Activated T-cell treated with anti-CD3 and anti-CD28 coated beads for 1 hour (primary cell): Measurements from ENCODE around the gene KRABD2.
"Not testable (repeated sequence)": the region's sequence is repeated elsewhere in the genome, so short reads cannot be mapped to it uniquely, and the experiment has no call there.

Source experiments
- DNase-seq: peaks from one replicate; pipeline ENCODE4 v3.0.0-alpha.2; 2020; ENCODE audit warnings: low read depth

KRABD2 gene

GRCh38 chr17:8376271-8377067 is at the start of gene KRABD2:
Gene KRABD2 (minus strand): TSS chr17:8376704.
- peak; percentile 85 for DNase-seq

GRCh38 chr17:8421571-8421970 is 45.1 kb upstream of the KRABD2 start:
- no peak for DNase-seq

DNA sequence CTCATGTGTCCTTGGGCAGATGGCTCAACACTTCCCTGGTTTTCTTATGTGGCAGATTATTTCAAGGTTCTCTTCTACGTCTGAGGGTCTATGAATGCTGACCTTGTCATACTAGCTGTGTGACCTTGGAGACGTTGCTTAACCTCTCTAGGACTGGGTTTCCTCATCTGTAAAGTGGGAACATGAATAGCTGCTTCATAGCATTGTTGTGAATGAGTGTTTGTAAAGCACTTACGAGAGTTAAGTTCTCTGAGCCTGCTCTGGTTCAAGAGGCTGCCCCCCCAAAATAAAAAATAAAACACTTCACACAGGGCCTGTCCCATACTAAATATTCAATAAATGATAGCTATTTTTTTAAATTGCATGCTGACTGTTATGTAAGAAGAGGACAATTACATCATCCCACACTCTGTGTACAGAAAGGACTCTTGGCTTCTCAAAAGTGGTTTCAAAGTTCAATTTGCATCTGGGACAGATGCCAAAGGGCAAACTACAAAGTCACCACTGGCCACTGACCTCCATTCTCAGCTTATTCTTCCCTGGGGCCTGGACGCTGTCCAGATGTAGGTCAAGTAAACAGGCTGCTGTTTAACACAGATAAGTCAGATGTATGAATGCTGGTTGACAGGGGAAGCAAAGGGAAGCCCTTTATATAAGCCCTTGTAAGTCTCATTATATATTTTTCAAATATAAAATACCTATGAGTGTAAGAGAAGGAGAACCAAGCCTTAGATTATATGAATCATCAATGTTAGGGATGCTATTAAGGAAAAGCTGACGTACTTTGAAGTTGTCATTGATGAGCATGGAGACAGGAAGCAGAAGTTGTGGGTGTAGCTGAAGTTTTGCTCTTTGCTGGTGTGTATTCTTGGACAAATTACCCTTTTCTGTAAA is 43.8 kb upstream of the KRABD2 start:
- no peak for DNase-seq

DNA sequence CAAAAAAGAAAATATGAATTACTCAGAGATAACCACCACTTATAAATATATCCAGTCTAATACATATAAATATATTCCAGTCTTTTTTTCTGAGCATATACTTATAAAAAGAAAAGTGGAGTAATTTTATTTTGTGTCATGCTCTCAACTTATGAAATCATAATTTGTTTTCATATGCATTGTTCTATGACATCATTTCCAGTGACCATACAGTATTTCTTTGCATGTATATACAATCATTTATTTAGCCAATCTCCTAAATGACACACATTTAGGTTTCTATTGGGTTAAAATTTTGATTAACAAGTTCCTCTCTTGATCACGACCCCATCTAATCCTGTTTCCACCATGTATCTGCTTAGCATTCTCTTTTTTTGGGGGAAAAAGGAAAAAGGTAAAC is 42.8 kb upstream of the KRABD2 start:
- no peak for DNase-seq

DNA sequence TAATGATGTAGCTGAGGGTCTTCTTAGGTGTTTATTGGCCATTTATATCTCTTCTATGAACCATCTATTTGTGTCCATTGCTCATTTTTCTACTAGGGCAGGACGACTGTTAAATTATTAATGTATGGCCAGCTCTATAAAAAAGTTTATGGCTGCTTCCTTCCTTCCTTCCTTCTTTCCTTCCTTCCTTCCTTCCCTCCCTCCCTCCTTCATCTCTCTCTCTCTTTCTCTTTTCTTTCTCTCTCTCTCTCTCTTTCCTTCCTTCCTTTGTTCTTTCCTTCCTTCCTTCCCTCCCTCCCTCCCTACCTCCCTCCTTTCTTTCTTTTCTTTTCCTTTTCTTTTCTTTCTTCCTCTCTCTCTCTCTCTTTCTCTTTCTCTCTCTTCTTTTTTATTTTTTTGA is 42.0 kb upstream of the KRABD2 start:
- DNase-seq: no peak

GRCh38 chr17:8417806-8418205 is 41.3 kb upstream of the KRABD2 start:
- DNase-seq: no peak

- DNase-seq: no peak
Measured at GRCh38 chr17:8413938-8414337, 37.4 kb upstream of the KRABD2 start.

- no peak for DNase-seq
Measured at GRCh38 chr17:8413328-8413727, 36.8 kb upstream of the KRABD2 start.

GRCh38 chr17:8412089-8412488 is 35.6 kb upstream of the KRABD2 start:
- DNase-seq: no peak

DNA sequence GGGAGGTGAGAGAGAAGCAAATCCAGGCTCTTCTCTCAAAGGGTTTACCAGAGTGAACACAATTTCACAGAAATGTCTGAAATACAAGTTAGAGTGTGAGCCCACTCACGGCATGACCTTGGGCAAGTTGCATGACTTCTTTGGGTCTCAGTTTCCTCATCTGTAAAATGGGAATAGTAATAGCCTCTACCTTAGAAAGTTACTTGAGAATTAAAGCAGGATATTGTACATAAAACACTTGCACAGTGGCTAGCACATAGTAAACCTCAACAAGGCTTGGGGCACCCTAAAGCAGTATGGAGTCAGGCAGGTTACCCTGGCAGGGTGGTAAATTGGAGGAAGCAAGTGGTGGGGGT is 34.4 kb upstream of the KRABD2 start:
- DNase-seq: no peak

- DNase-seq: peak; percentile 85
Measured at GRCh38 chr17:8409966-8410882, 33.7 kb upstream of the KRABD2 start.

DNA sequence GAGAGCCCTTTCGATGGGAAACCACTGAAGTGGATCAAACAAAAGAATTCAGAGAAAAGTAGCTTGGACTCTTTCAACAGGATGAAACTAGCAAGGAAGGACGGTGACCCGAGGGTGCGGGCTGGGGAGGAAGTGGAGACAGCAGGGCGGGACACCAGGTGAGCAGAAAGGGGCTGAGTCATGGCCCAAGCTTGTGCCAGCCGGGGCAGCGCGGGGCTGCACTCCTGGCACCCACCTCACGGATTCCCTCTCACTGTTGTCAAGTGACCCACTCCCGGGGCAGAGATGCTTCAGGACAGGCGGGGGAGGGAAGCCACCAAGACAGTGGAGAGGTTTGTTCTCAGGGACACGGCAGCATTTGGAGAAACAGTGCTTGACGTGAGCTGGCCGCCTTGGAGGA is 31.9 kb upstream of the KRABD2 start:
- no peak for DNase-seq

DNA sequence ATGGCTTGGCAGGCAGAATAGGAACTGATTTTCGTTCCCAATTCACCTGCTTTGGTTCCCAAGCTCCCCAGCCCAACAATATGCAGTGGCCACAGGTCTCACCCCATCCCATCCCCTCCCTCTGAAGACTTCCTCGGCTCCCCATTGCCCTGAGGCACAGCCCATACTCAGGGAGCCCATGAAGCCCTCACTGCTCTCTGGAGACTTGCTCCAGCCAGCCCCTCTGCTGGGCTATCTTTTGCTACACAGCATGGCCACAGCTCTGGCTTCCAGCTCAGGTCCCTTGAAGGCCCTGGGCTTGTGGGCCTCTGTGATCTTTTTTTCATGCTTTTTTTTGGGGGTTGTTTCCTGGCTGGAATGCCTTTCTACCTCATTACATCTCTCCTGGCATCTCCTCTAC is 29.7 kb upstream of the KRABD2 start:
- no peak for DNase-seq

DNA sequence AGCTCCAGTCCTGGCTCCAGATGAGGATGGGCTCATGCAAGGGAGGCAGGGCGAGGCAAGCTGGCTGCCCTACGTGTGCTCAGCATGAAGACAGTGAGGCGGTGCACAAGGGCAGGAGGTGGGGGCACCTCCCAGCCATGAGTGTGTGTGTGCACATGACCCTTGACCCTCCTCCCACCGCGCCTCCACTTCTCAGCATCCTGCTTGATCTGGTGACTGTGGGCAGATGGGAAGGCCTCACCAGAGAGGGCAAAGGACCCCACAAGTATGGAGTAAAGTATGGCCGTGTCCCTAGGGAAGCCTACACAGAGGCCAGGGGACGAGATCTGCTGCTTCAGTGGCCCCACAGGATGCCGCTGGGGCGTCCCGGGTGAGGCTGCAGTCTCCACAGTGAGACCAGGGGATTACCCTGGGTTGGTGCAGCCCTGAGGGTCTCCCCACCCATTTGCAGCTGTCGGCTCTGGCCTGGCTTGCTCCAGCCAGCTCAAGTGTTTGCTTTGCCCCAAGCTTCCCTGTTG is 29.1 kb upstream of the KRABD2 start:
- no peak for DNase-seq

DNA sequence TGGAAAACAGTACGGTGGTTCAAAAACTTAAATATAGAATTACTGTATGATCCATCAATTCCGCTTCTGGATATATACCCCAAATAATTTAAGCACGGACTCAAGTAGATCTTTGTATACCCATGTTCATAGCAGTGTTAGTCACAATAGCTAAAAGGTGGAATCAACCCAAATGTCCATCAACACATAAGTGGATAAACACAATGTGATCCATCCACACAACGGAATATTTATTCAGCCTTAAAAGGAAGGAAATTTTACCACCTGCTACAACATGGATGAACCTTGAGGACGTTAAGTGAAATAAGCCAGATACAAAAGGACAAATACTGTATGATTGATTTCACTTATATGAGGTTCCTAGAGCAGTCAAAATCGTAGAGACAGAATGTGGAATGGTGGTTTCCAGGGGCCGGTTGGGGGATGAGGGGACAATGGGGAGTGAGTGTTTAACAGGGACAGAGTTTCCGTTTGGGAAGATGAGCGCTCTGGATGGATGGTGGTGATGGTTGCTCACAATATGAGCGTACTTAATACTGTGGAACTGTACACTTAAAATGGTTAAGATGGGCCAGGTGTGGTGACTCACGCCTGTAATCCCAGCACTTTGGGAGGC is 26.5 kb upstream of the KRABD2 start:
- no peak for DNase-seq

GRCh38 chr17:8401107-8401506 is 24.6 kb upstream of the KRABD2 start:
- no peak for DNase-seq

- no peak for DNase-seq
Measured at GRCh38 chr17:8398980-8399379, 22.5 kb upstream of the KRABD2 start.

GRCh38 chr17:8397636-8398035 is 21.1 kb upstream of the KRABD2 start, which contains the start of gene RNF222:
Gene RNF222 (minus strand): TSS chr17:8397827. CDS start chr17:8393461, 4,366 bp downstream.
- DNase-seq: no peak

DNA sequence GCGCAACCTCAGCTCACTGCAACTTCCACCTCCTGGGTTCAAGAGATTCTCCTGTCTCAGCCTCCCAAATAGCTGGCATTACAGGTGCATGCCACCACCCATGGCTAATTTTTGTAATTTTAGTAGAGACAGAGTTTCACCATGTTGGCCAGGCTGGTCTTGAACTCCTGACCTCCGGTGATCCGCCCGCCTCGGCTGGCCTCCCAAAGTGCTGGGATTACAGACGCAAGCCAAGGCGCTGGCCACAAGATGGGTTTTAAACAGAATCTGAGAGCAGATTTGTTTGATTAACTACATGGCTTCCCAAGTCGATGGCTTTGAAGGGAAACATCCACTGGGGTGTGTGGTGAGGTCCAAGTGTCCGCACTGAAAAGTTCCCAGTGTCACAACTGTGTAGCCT is 18.0 kb upstream of the KRABD2 start:
- not testable (repeated sequence) for DNase-seq

DNA sequence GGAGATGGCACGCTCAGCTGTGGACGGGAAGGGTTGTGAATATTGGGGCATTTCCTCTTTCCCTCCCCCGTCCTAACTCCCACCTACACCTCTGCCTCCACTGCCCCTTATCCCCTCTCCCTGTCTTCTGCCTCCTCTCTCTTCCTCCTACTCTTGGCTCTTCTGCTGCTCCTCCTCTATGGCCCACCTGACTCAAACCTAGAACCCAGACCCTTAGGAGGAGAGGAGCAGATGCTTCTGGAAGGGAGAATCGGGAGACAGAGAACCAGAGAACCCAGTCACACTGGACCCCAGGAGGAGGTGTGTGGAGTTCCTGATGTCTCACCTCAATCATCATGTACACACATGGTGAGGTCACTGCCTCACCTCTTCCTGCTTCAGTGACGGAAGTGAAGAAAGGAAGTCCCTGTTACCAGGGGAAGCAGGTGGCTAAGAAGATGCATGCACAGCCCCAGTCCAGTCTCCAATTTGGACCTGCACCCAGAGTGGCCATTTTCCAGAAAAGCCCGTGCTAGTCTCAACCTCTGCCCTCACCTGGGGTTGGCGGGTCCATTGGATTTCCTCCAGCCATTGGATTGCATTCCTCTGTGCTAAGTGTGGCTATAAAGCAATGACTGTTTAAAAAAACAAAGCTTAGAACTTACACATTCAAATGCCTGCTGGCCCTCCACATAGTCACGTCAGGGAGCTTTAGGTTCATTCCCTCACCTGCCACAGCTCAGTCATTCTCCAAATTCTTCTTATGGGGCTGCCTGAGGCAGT is 17.1 kb upstream of the KRABD2 start:
- no peak for DNase-seq
